H1 (cell line): ENCODE results near the gene RHOG. TPM values are rescaled to one million over a fixed set of nuclear protein-coding genes. Genes with fewer than 3 reads are reported as not detected.
A peak's percentile ranks its signal among the peaks of the same experiment; 100 is the strongest.

Source experiments
- CTCF ChIA-PET: fragments of 300-600 bp; sonication (Branson Sonifier 250); formaldehyde crosslinking; loops from one replicate; lab custom pipeline; 2021; ENCODE audit not compliant: partially characterized antibody; lab: Charles Lee
- POLR2A ChIA-PET: fragments of 300-600 bp; sonication (Branson Sonifier 250); formaldehyde crosslinking; loops from one replicate; lab custom pipeline; 2021; ENCODE audit warnings: inconsistent platforms; ENCODE audit not compliant: partially characterized antibody; lab: Charles Lee
- DNase-seq, 2 experiments: peaks; one replicate each; pipeline versions ENCODE4 v3.0.0 to v3.0.0-alpha.2; 2010 to 2022; ENCODE audit warnings: low spot score in 2 of 2, low read depth in 1 of 2, mixed read lengths in 1 of 2
- FAIRE-seq: peaks from 2 replicates; lab custom pipeline; 2011; peaks lifted over from hg19 to GRCh38; lab: Jason Lieb, UNC
- H2AFZ ChIP-seq: 2 replicates; pipeline ENCODE4 v1.8.1; 2012; ENCODE audit warnings: low read length, inconsistent platforms
- H2AK5ac ChIP-seq: 2 replicates; pipeline ENCODE4 v1.6.1; 2013; ENCODE audit warnings: low read depth, low read length
- H2BK120ac ChIP-seq: replicated peaks from 2 replicates; pipeline ENCODE3; 2013; ENCODE audit warnings: low read depth, low read length, inconsistent platforms
- H2BK12ac ChIP-seq: 2 replicates; pipeline ENCODE4 v1.6.1; 2013; ENCODE audit warnings: low read depth, low read length
- H2BK15ac ChIP-seq: 2 replicates; pipeline ENCODE4 v1.6.1; 2013; ENCODE audit warnings: low read length
- H2BK20ac ChIP-seq: 2 replicates; pipeline ENCODE4 v1.6.1; 2013; ENCODE audit warnings: low read length
- H2BK5ac ChIP-seq: 2 replicates; pipeline ENCODE4 v1.6.1; 2013; ENCODE audit warnings: low read depth, low read length
- H3K14ac ChIP-seq: 2 replicates; pipeline ENCODE4 v1.6.1; 2013; ENCODE audit warnings: inconsistent platforms; ENCODE audit not compliant: insufficient read length
- H3K18ac ChIP-seq: 2 replicates; pipeline ENCODE4 v1.6.1; 2013; ENCODE audit warnings: low read length; ENCODE audit errors: extremely low read depth
- H3K23ac ChIP-seq: 2 replicates; pipeline ENCODE4 v1.6.1; 2013; ENCODE audit warnings: inconsistent platforms; ENCODE audit not compliant: insufficient read length
- H3K23me2 ChIP-seq: 2 replicates; pipeline ENCODE4 v1.6.1; 2013; ENCODE audit warnings: low read depth, low read length
- H3K27ac ChIP-seq: 2 replicates; pipeline ENCODE4 v1.6.1; 2011; ENCODE audit warnings: low read depth, low read length, inconsistent platforms
- H3K27me3 ChIP-seq, 4 experiments: replicated peaks in 1 of 4; 1 replicate in 1 of 4; 2 replicates in 3 of 4; pipeline versions ENCODE4 v1.6.1 to v1.8.1; 2011 to 2013; ENCODE audit warnings: low read length in 3 of 4, mild to moderate bottlenecking in 3 of 4, inconsistent platforms in 2 of 4, mixed read lengths in 2 of 4, moderate library complexity in 1 of 4; ENCODE audit not compliant: control insufficient read depth in 3 of 4, insufficient read depth in 3 of 4; ENCODE audit errors: extremely low read depth in 1 of 4
- H3K36me3 ChIP-seq, 4 experiments: 2 replicates each; pipeline versions ENCODE4 v1.6.1 to v1.8.1; 2011 to 2013; ENCODE audit warnings: mild to moderate bottlenecking in 4 of 4, low read length in 3 of 4, moderate library complexity in 2 of 4, control low read depth in 1 of 4, inconsistent platforms in 1 of 4; ENCODE audit not compliant: insufficient read depth in 4 of 4, control insufficient read depth in 2 of 4
- H3K4ac ChIP-seq: replicated peaks from 2 replicates; pipeline ENCODE3; 2013; ENCODE audit warnings: low read length, low read depth, mixed read lengths, inconsistent platforms; ENCODE audit not compliant: insufficient read length
- H3K4me1 ChIP-seq, 4 experiments: replicated peaks in 1 of 4; 1 replicate in 1 of 4; 2 replicates in 3 of 4; pipeline versions ENCODE4 v1.6.1 to v1.8.1; 2011 to 2013; ENCODE audit warnings: low read length in 3 of 4, inconsistent platforms in 2 of 4, mixed read lengths in 1 of 4; ENCODE audit not compliant: insufficient read depth in 4 of 4, control insufficient read depth in 3 of 4
- H3K4me2 ChIP-seq, 2 experiments: 2 replicates each; pipeline versions ENCODE4 v1.6.1 to v1.8.1; 2011 to 2013; ENCODE audit warnings: low read depth in 2 of 2, low read length in 2 of 2, control low read depth in 1 of 2, inconsistent platforms in 1 of 2, mild to moderate bottlenecking in 1 of 2; ENCODE audit not compliant: insufficient read depth in 1 of 2
- H3K4me3 ChIP-seq, 4 experiments: fragments of 200-600, 300-600 bp in 1 of 4; sonication (generic), shearing (Covaris generic), sonication (Bioruptor Twin) in 1 of 4; 2 replicates each; pipeline versions ENCODE4 v1.5.1 to v1.8.1; 2011 to 2016; ENCODE audit warnings: low read length in 4 of 4, low read depth in 3 of 4, control low read depth in 2 of 4, inconsistent platforms in 2 of 4, mild to moderate bottlenecking in 2 of 4, mixed read lengths in 1 of 4, moderate library complexity in 1 of 4; ENCODE audit not compliant: insufficient read depth in 2 of 4; ENCODE audit errors: extremely low read depth in 1 of 4
- H3K56ac ChIP-seq: replicated peaks from 2 replicates; pipeline ENCODE3; 2013; ENCODE audit warnings: low read depth, mild to moderate bottlenecking, mixed read lengths, low read length, inconsistent platforms; ENCODE audit not compliant: insufficient read length
- H3K79me1 ChIP-seq: 2 replicates; pipeline ENCODE4 v1.6.1; 2013; ENCODE audit warnings: low read depth, low read length, control low read depth
- H3K79me2 ChIP-seq, 2 experiments: 2 replicates each; pipeline versions ENCODE4 v1.6.1 to v1.8.1; 2012 to 2013; ENCODE audit warnings: low read length in 2 of 2, mild to moderate bottlenecking in 2 of 2, inconsistent platforms in 1 of 2; ENCODE audit not compliant: insufficient read depth in 2 of 2, control insufficient read depth in 1 of 2
- H3K9ac ChIP-seq, 4 experiments: replicated peaks in 1 of 4; 1 replicate in 1 of 4; 2 replicates in 3 of 4; pipeline versions ENCODE4 v1.6.1 to v1.8.1; 2011 to 2013; ENCODE audit warnings: low read depth in 3 of 4, low read length in 3 of 4, control low read depth in 2 of 4, mild to moderate bottlenecking in 2 of 4, moderate library complexity in 2 of 4, inconsistent platforms in 1 of 4; ENCODE audit errors: extremely low read depth in 1 of 4
- H3K9me3 ChIP-seq, 2 experiments: 2 replicates each; pipeline versions ENCODE4 v1.6.1 to v1.8.1; 2012 to 2013; ENCODE audit warnings: mild to moderate bottlenecking in 2 of 2, moderate library complexity in 2 of 2, control low read depth in 1 of 2, inconsistent platforms in 1 of 2, low read depth in 1 of 2, low read length in 1 of 2, mixed read lengths in 1 of 2; ENCODE audit not compliant: insufficient read depth in 2 of 2
- H4K20me1 ChIP-seq, 2 experiments: replicated peaks in 1 of 2; 2 replicates each; pipeline versions ENCODE3 to v1.8.1; 2011 to 2013; ENCODE audit warnings: inconsistent platforms in 2 of 2, low read length in 2 of 2, mild to moderate bottlenecking in 1 of 2; ENCODE audit not compliant: insufficient read depth in 2 of 2, control insufficient read depth in 1 of 2
- H4K5ac ChIP-seq: 2 replicates; pipeline ENCODE4 v1.6.1; 2013; ENCODE audit warnings: low read length, low read depth, mixed read lengths, inconsistent platforms; ENCODE audit not compliant: insufficient read length
- H4K8ac ChIP-seq: 2 replicates; pipeline ENCODE4 v1.8.0; 2013; ENCODE audit warnings: mild to moderate bottlenecking, moderate library complexity, low read length, inconsistent platforms; ENCODE audit not compliant: insufficient read depth; ENCODE audit errors: extremely low read depth
- H4K91ac ChIP-seq: replicated peaks from 2 replicates; pipeline ENCODE3; 2013; ENCODE audit warnings: low read length, mixed read lengths, inconsistent platforms; ENCODE audit not compliant: insufficient read length
- GTF2F1 ChIP-seq: IDR thresholded peaks from 2 replicates; pipeline ENCODE4 v1.6.1; 2012; ENCODE audit warnings: low read depth, low read length, improper control_type of control experiment, borderline replicate concordance
- POLR2AphosphoS5 ChIP-seq: IDR thresholded peaks from 2 replicates; pipeline ENCODE4 v1.6.1; 2011; ENCODE audit warnings: low read depth, low read length
- WGBS, 2 experiments: shearing (Covaris generic) in 1 of 2; methylation state at CpG; one replicate each; pipeline versions ENCODE4 v1.1.6 to v1.1.7; 2013 to 2015; ENCODE audit warnings: low lambda C conversion rate in 2 of 2, mixed read lengths in 2 of 2, inconsistent platforms in 1 of 2, low coverage in 1 of 2, missing lambda C conversion rate in 1 of 2; ENCODE audit not compliant: insufficient replicate concordance in 2 of 2, insufficient coverage in 1 of 2, insufficient read length in 1 of 2; ENCODE audit errors: extremely low coverage in 1 of 2, missing lambda C conversion rate in 1 of 2; 5-methylcytosine and 5-hydroxymethylcytosine counted together
- polyA plus RNA-seq, 7 experiments: library from polyadenylated mRNA; depleted of rRNA in 3 of 7; stranded (reverse) in 5 of 7; unstranded in 2 of 7; fragments of >200 nt in 5 of 7; fragments of 200-250 nt in 2 of 7; gene quantifications; 1 replicate in 5 of 7; 2 replicates in 1 of 7; 4 replicates in 1 of 7; pipeline versions ENCODE4 v1.2.1 to v1.2.3, GENCODE V29; 2011 to 2013; ENCODE audit warnings: missing spikeins in 2 of 7, mixed read lengths in 2 of 7
- total RNA-seq: library from RNA; stranded (reverse); fragmentation: NEBNext Ultra II Directional; extraction: Animal tissue kit (Norgen Biotek cat#: 25700); gene quantifications from 2 replicates; pipeline ENCODE4 v1.2.1, GENCODE V29; 2021

RHOG gene
- total and polyA plus RNA-seq, 2 of the 8 experiments (the other 6 are each of a cell fraction or from before 2014, with no cell fraction given), result 28.3 to 69.6 TPM

- FAIRE-seq, result no peak
- Histone ChIP-seq H2BK20ac (no peak overlapping the region), H3K36me3 (peaks cover 4 to 19% (median 7%) of the 10 kb centered on the region in 4 experiments; a peak in 5 of 8 replicates), H2BK15ac (no peak overlapping the region), H3K14ac (no peak overlapping the region), H3K79me2 (peaks cover 5 to 29% of the 10 kb centered on the region in 2 experiments), H4K8ac (no peak overlapping the region), H4K91ac (no peak overlapping the region), H2AFZ (no peak overlapping the region), H3K9me3 (no peaks in the 10 kb centered on the region), H3K4me1 (peaks cover 13 to 30% (median 19%) of the 10 kb centered on the region in 4 experiments), H3K4ac (no peak overlapping the region), H3K18ac (no peak overlapping the region), H3K23ac (no peak overlapping the region), H4K20me1 (peaks cover 7 to 25% of the 10 kb centered on the region in 2 experiments), H3K27me3 (no peaks in the 10 kb centered on the region), H3K79me1 (peaks cover 11% of the 10 kb centered on the region), H4K5ac (no peak overlapping the region), H3K27ac (no peak overlapping the region), H2AK5ac (no peak overlapping the region), H3K9ac (no peak overlapping the region), H3K4me2 (no peak overlapping the region), H3K4me3 (no peak overlapping the region), H2BK5ac (no peak overlapping the region), H2BK12ac (no peak overlapping the region), H3K23me2 (peaks cover 2% of the 10 kb centered on the region; the same call in 1 of the 2 replicates), H2BK120ac (no peak overlapping the region), H3K56ac (no peak overlapping the region)
- POLR2A ChIA-PET, result interaction anchor here (0.6 to 1.5 kb wide), 6 partner anchors 9 to 236 kb away, joined by 3 to 5 read pairs (median 4); partner anchors contain the start of genes PGAP2 and RHOG
- TF ChIP-seq POLR2AphosphoS5, result 0 out of 2 replicates have a peak, but pooled peaks have one; percentile 34
- TF ChIP-seq GTF2F1, result no peak
- no peak for DNase-seq
- WGBS, 2 experiments, result 92% methylated on average over 13 of the region's 13 CpGs; no CpG with 5 or more reads in 1 of the 2 experiments
- CTCF ChIA-PET, result interaction anchor here (0.7 to 18.5 kb wide), 6 partner anchors 9 to 241 kb away, joined by 3 to 214 read pairs (median 7); partner anchors contain the start of genes RHOG and STIM1
Measured at GRCh38 chr11:3831378-3832239, 9.2 kb downstream of the RHOG start.
